H9 (cell line): Measurements from ENCODE around the gene HIPK4. TPM values are rescaled to one million over a fixed set of nuclear protein-coding genes. Genes with fewer than 3 reads are reported as not detected.
"Not testable (repeated sequence)": the region's sequence is repeated elsewhere in the genome, so short reads cannot be mapped to it uniquely, and the experiment has no call there.

ENCODE experiments used
- DNase-seq: peaks from one replicate; pipeline ENCODE4 v3.0.0-alpha.2; 2017
- H2AFZ ChIP-seq: one replicate; pipeline ENCODE4 v1.6.1; 2013; ENCODE audit warnings: mild to moderate bottlenecking, low read length, control low read depth, moderate library complexity
- H2AK5ac ChIP-seq: 2 replicates; pipeline ENCODE4 v1.6.1; 2013; ENCODE audit warnings: low read length, control low read depth, mixed read lengths; ENCODE audit not compliant: insufficient read length
- H2BK120ac ChIP-seq: one replicate; pipeline ENCODE4 v1.6.1; 2013; ENCODE audit warnings: low read depth, mild to moderate bottlenecking, low read length, control low read depth, inconsistent platforms; ENCODE audit not compliant: poor library complexity, severe bottlenecking
- H2BK12ac ChIP-seq: 2 replicates; pipeline ENCODE4 v1.6.1; 2013; ENCODE audit warnings: low read length, control low read depth, mixed read lengths, low read depth; ENCODE audit not compliant: insufficient read length
- H2BK15ac ChIP-seq: 2 replicates; pipeline ENCODE4 v1.6.1; 2013; ENCODE audit warnings: low read depth, low read length, control low read depth
- H2BK20ac ChIP-seq: one replicate; pipeline ENCODE4 v1.6.1; 2013; ENCODE audit warnings: low read depth, mild to moderate bottlenecking, low read length, control low read depth, inconsistent platforms; ENCODE audit not compliant: poor library complexity, severe bottlenecking
- H2BK5ac ChIP-seq: 2 replicates; pipeline ENCODE4 v1.6.1; 2013; ENCODE audit warnings: low read length, control low read depth, mixed read lengths; ENCODE audit not compliant: insufficient read length
- H3K14ac ChIP-seq: 2 replicates; pipeline ENCODE4 v1.6.1; 2013; ENCODE audit warnings: low read length, control low read depth; ENCODE audit not compliant: insufficient read depth
- H3K18ac ChIP-seq: 2 replicates; pipeline ENCODE4 v1.6.1; 2013; ENCODE audit warnings: low read depth, mild to moderate bottlenecking, mixed read lengths, low read length, control low read depth; ENCODE audit not compliant: insufficient read length
- H3K23ac ChIP-seq: 2 replicates; pipeline ENCODE4 v1.6.1; 2013; ENCODE audit warnings: low read length, control low read depth, mixed read lengths, low read depth; ENCODE audit not compliant: insufficient read length
- H3K23me2 ChIP-seq: 2 replicates; pipeline ENCODE4 v1.6.1; 2013; ENCODE audit warnings: low read depth, mild to moderate bottlenecking, mixed read lengths, low read length, control low read depth; ENCODE audit not compliant: insufficient read length, poor library complexity, severe bottlenecking
- H3K27ac ChIP-seq: 2 replicates; pipeline ENCODE4 v1.5.1; 2013; ENCODE audit warnings: low read length, control low read depth, mixed read lengths, low read depth; ENCODE audit not compliant: insufficient read length
- H3K27me3 ChIP-seq: 2 replicates; pipeline ENCODE4 v1.6.1; 2013; ENCODE audit warnings: low read length, control low read depth, inconsistent platforms; ENCODE audit not compliant: insufficient read depth
- H3K4ac ChIP-seq: 2 replicates; pipeline ENCODE4 v1.6.1; 2013; ENCODE audit warnings: low read depth, mild to moderate bottlenecking, control low read depth, inconsistent platforms, low read length, moderate library complexity
- H3K4me1 ChIP-seq: 2 replicates; pipeline ENCODE4 v1.6.1; 2013; ENCODE audit warnings: low read length, control low read depth, inconsistent platforms; ENCODE audit not compliant: insufficient read depth
- H3K4me2 ChIP-seq: 2 replicates; pipeline ENCODE4 v1.6.1; 2013; ENCODE audit warnings: low read length, control low read depth, mixed read lengths; ENCODE audit not compliant: insufficient read length, insufficient read depth
- H3K56ac ChIP-seq: 2 replicates; pipeline ENCODE4 v1.6.1; 2013; ENCODE audit warnings: low read depth, mild to moderate bottlenecking, mixed read lengths, low read length, control low read depth; ENCODE audit not compliant: insufficient read length
- H3K79me1 ChIP-seq: 2 replicates; pipeline ENCODE4 v1.6.1; 2013; ENCODE audit warnings: low read depth, mild to moderate bottlenecking, moderate library complexity, low read length, control low read depth, inconsistent platforms; ENCODE audit not compliant: insufficient read depth, poor library complexity, severe bottlenecking
- H3K79me2 ChIP-seq: 2 replicates; pipeline ENCODE4 v1.6.1; 2013; ENCODE audit warnings: low read length, control low read depth, inconsistent platforms; ENCODE audit not compliant: insufficient read depth
- H3K9ac ChIP-seq: 2 replicates; pipeline ENCODE4 v1.6.1; 2013; ENCODE audit warnings: low read length, control low read depth, mixed read lengths; ENCODE audit not compliant: insufficient read length; ENCODE audit errors: extremely low read depth
- H3K9me3 ChIP-seq: one replicate; pipeline ENCODE4 v1.6.1; 2013; ENCODE audit warnings: low read depth, low read length, inconsistent platforms; ENCODE audit not compliant: control insufficient read depth
- H3T11ph ChIP-seq: one replicate; pipeline ENCODE4 v1.6.1; 2013; ENCODE audit warnings: mild to moderate bottlenecking, low read length, control low read depth, inconsistent platforms
- H4K20me1 ChIP-seq: one replicate; pipeline ENCODE4 v1.6.1; 2013; ENCODE audit not compliant: control insufficient read depth, insufficient read length, insufficient read depth
- H4K5ac ChIP-seq: 2 replicates; pipeline ENCODE4 v1.6.1; 2013; ENCODE audit warnings: low read depth, mild to moderate bottlenecking, mixed read lengths, low read length, control low read depth; ENCODE audit not compliant: insufficient read length
- H4K8ac ChIP-seq: replicated peaks from 2 replicates; pipeline ENCODE4 v1.6.1; 2013; ENCODE audit warnings: low read length, control low read depth, mixed read lengths, low read depth; ENCODE audit not compliant: insufficient read length
- H4K91ac ChIP-seq: 2 replicates; pipeline ENCODE4 v1.6.1; 2013; ENCODE audit warnings: low read depth, mild to moderate bottlenecking, moderate library complexity, mixed read lengths, low read length, control low read depth; ENCODE audit not compliant: insufficient read length
- H3K27ac Mint-ChIP-seq, 3 experiments: 2 replicates in 2 of 3; 3 replicates in 1 of 3; pipeline ENCODE4 v1.8.0; 2020 to 2021; ENCODE audit warnings: mixed read lengths in 3 of 3, mild to moderate bottlenecking in 1 of 3, moderate library complexity in 1 of 3
- H3K27me3 Mint-ChIP-seq: 2 replicates; pipeline ENCODE4 v1.8.0; 2021; ENCODE audit warnings: low read depth, mild to moderate bottlenecking, moderate library complexity, mixed read lengths
- H3K36me3 Mint-ChIP-seq, 3 experiments: 2 replicates in 2 of 3; 3 replicates in 1 of 3; pipeline ENCODE4 v1.8.0; 2020 to 2021; ENCODE audit warnings: low read depth in 3 of 3, mixed read lengths in 3 of 3; ENCODE audit not compliant: insufficient read depth in 1 of 3
- H3K4me1 Mint-ChIP-seq, 2 experiments: 2 replicates each; pipeline ENCODE4 v1.8.0; 2020; ENCODE audit warnings: mixed read lengths in 2 of 2
- H3K4me3 Mint-ChIP-seq, 2 experiments: 2 replicates in 1 of 2; 3 replicates in 1 of 2; pipeline ENCODE4 v1.8.0; 2020 to 2021; ENCODE audit warnings: mild to moderate bottlenecking in 2 of 2, mixed read lengths in 2 of 2, moderate library complexity in 1 of 2
- H3K9me3 Mint-ChIP-seq, 2 experiments: 2 replicates in 1 of 2; 3 replicates in 1 of 2; pipeline ENCODE4 v1.8.0; 2020; ENCODE audit warnings: mild to moderate bottlenecking in 2 of 2, mixed read lengths in 2 of 2, moderate library complexity in 1 of 2
- WGBS: extraction: QIAGEN DNeasy Blood & Tissue Kit; methylation state at CpG from one replicate; pipeline ENCODE4 v1.1.7; 2013; ENCODE audit warnings: missing lambda C conversion rate, low lambda C conversion rate, mixed read lengths; ENCODE audit not compliant: insufficient read length; ENCODE audit errors: extremely low coverage; 5-methylcytosine and 5-hydroxymethylcytosine counted together
- total RNA-seq: library from RNA; stranded (reverse); gene quantifications from 2 replicates; pipeline ENCODE4 v1.2.1, GENCODE V29; 2021
- TF ChIP-seq, protein P1 (sequence below): fragments of 200-600 bp; sonication (generic); conservative IDR thresholded peaks from 3 replicates; pipeline ENCODE4 v1.8.0; 2021; ENCODE audit warnings: antibody characterized with exemption, mild to moderate bottlenecking

The HIPK4 gene
- total RNA-seq, 1 experiment from 2014 or later, result 0.15 TPM

DNA sequence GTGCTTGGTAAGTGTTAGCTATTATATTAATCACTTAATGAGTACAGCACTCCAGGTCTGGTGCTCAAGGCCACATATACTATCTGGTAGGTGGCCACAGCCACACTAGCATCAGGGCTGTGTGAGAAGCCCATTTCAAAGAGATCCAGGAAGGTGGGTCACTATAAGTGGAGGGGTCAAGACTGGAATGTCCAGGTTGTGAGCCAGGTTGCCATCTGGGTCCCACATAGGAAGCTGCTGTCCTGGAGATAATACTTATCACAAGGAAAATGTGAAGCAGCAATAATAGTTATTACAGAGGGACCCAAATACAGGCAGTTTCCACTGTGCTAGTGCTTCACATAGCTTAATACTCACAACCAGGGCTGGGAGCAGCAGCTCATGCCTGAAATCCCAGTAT is 54.9 kb downstream of the HIPK4 start:
- H3K27me3 Mint-ChIP-seq, result no peaks in the 10 kb centered on the region
- Histone ChIP-seq H3K27me3 (no peaks in the 10 kb centered on the region), H3K18ac (no peak overlapping the region), H3K23me2 (no peaks in the 10 kb centered on the region), H2BK15ac (no peak overlapping the region), H3K14ac (no peak overlapping the region), H4K20me1 (no peaks in the 10 kb centered on the region), H2AK5ac (no peak overlapping the region), H3K9ac (no peak overlapping the region), H3K56ac (no peak overlapping the region), H3K27ac (no peak overlapping the region), H2BK20ac (no peak overlapping the region), H2BK12ac (no peak overlapping the region), H3K23ac (no peak overlapping the region), H3K9me3 (no peaks in the 10 kb centered on the region), H2BK5ac (no peak overlapping the region), H3K4me2 (no peak overlapping the region), H2AFZ (no peak overlapping the region), H3K79me2 (no peaks in the 10 kb centered on the region; the same call in 1 of the 2 replicates), H4K91ac (no peak overlapping the region), H2BK120ac (no peak overlapping the region), H4K8ac (no peak overlapping the region), H3K4me1 (no peaks in the 10 kb centered on the region), H4K5ac (no peak overlapping the region), H3K79me1 (no peaks in the 10 kb centered on the region), H3K4ac (no peak overlapping the region), H3T11ph (no peak overlapping the region)
- TF ChIP-seq, protein P1, sequence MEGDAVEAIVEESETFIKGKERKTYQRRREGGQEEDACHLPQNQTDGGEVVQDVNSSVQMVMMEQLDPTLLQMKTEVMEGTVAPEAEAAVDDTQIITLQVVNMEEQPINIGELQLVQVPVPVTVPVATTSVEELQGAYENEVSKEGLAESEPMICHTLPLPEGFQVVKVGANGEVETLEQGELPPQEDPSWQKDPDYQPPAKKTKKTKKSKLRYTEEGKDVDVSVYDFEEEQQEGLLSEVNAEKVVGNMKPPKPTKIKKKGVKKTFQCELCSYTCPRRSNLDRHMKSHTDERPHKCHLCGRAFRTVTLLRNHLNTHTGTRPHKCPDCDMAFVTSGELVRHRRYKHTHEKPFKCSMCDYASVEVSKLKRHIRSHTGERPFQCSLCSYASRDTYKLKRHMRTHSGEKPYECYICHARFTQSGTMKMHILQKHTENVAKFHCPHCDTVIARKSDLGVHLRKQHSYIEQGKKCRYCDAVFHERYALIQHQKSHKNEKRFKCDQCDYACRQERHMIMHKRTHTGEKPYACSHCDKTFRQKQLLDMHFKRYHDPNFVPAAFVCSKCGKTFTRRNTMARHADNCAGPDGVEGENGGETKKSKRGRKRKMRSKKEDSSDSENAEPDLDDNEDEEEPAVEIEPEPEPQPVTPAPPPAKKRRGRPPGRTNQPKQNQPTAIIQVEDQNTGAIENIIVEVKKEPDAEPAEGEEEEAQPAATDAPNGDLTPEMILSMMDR, result no peak
- H3K4me1 Mint-ChIP-seq, result peaks cover 0 to 1% of the 10 kb centered on the region in 2 experiments; a peak in 1 of 4 replicates
- no peak for DNase-seq
- no peak overlapping the region for H3K27ac Mint-ChIP-seq
- H3K4me3 Mint-ChIP-seq, result no peak overlapping the region
- no peaks in the 10 kb centered on the region for H3K9me3 Mint-ChIP-seq
- peaks cover 12 to 48% (median 43%) of the 10 kb centered on the region in 3 experiments; a peak in 6 of 7 replicates for H3K36me3 Mint-ChIP-seq

DNA sequence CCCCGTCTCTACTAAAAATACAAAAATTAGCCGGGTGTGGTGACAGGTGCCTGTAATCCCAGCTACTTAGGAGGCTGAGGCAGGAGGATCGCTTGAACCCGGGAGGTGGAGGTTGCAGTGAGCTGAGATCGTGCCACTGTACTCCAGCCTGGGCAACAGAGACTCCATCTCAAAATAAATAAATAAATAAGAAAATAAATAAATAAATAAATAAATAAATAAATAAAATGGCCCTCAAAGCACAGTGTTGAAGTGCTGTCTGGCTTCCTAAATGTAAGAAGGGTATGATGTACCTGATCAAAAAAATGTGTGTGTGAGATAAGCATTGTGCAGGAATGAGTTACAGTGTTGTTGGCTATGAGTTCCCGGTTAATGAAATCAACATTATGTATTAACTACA is 56.9 kb downstream of the HIPK4 start:
- H3K27ac ChIP-seq, H3K79me1 ChIP-seq, H3K23me2 ChIP-seq, H2BK12ac ChIP-seq, H3K23ac ChIP-seq, H3K18ac ChIP-seq, H4K91ac ChIP-seq, H3K9me3 ChIP-seq, H3K4me1 ChIP-seq, H4K20me1 ChIP-seq, H3K27me3 ChIP-seq, H3K27ac Mint-ChIP-seq, H2BK5ac ChIP-seq, H3K14ac ChIP-seq, H4K8ac ChIP-seq, H3K4me3 Mint-ChIP-seq, H4K5ac ChIP-seq, H2BK15ac ChIP-seq, H2AFZ ChIP-seq, H2BK120ac ChIP-seq, H3K9ac ChIP-seq, H2AK5ac ChIP-seq, H3T11ph ChIP-seq, H3K27me3 Mint-ChIP-seq, H3K56ac ChIP-seq, H3K4me2 ChIP-seq, H2BK20ac ChIP-seq, H3K4ac ChIP-seq, DNase-seq, H3K9me3 Mint-ChIP-seq, H3K79me2 ChIP-seq: not testable (repeated sequence)
- H3K36me3 Mint-ChIP-seq, result peaks cover 19 to 56% (median 48%) of the 10 kb centered on the region in 3 experiments; a peak in 6 of 7 replicates
- WGBS, result no CpG with 5 or more reads among the region's 6 CpGs
- peaks cover 7 to 10% of the 10 kb centered on the region in 2 experiments for H3K4me1 Mint-ChIP-seq
